Activated naive CD8-positive, alpha-beta T cell treated with anti-CD3 and anti-CD28 coated beads for 36 hours (primary cell): ENCODE results near the gene KCNK4. TPM values are rescaled to one million over a fixed set of nuclear protein-coding genes. Genes with fewer than 3 reads are reported as not detected.
A peak's percentile ranks its signal among the peaks of the same experiment; 100 is the strongest.
"Not testable (repeated sequence)": the region's sequence is repeated elsewhere in the genome, so short reads cannot be mapped to it uniquely, and the experiment has no call there.

Source experiments
- DNase-seq: peaks from one replicate; pipeline ENCODE4 v3.0.0; 2021
- H3K27ac Mint-ChIP-seq: one replicate; pipeline ENCODE4 v1.8.0; 2022; ENCODE audit warnings: mild to moderate bottlenecking, moderate library complexity, mixed read lengths
- H3K27me3 Mint-ChIP-seq: one replicate; pipeline ENCODE4 v1.8.0; 2022; ENCODE audit warnings: mild to moderate bottlenecking, mixed read lengths
- H3K36me3 Mint-ChIP-seq: one replicate; pipeline ENCODE4 v1.8.0; 2021; ENCODE audit warnings: mild to moderate bottlenecking, mixed read lengths
- H3K4me1 Mint-ChIP-seq: one replicate; pipeline ENCODE4 v1.8.0; 2021; ENCODE audit warnings: mixed read lengths
- H3K4me3 Mint-ChIP-seq: one replicate; pipeline ENCODE4 v1.8.0; 2022; ENCODE audit warnings: mild to moderate bottlenecking, moderate library complexity, mixed read lengths
- H3K9me3 Mint-ChIP-seq: one replicate; pipeline ENCODE4 v1.8.0; 2022; ENCODE audit warnings: mixed read lengths
- total RNA-seq, 2 experiments: library from RNA; stranded (reverse); gene quantifications; one replicate each; pipeline ENCODE4 v1.2.3, GENCODE V29; 2021

Gene KCNK4
- total RNA-seq, 2 experiments from 2014 or later, result not detected

DNA sequence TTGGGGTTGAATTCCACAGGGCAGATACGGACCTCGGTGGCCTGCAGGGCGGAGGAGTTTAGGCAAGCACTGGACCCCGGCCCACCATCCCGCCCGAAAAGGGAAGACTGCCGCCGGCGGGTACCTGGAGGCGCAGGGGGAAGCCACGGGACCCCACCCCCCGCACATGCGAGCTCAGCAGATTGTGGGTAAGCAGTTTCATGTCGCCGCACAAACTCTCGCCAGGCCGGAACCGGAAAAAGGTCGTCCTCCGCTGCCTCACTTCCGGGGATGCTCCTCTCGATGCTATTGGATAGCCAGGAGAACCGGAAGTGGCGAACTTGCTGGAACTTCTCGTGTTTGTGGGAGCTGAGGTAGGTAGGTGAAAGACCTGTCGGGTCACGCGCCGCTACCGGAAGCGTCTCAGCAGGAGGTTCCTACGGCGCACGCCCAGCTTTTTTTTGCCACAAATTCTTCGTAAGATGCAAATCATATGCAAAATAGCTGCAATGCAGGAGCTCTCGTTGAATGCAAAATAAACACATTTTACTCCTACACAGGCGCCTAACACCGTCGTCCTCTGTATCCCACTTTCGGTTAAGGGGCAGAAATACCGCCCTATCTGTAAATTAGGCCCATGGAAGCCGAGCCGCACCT lies 26.3 kb downstream of the KCNK4 start, which contains the start of gene TRMT112:
TRMT112 (minus strand) TSS at position 235 of the 636 bp plus-strand sequence; CDS start at position 202, 33 bp downstream.
- peak within 1 kb of the TSS; percentile 100 for H3K27ac Mint-ChIP-seq
- DNase-seq, result peak; percentile 95
- no peaks in the 10 kb centered on the region for H3K9me3 Mint-ChIP-seq
- H3K4me3 Mint-ChIP-seq, result peak within 1 kb of the TSS; percentile 94
- H3K27me3 Mint-ChIP-seq, result no peaks in the 10 kb centered on the region
- H3K4me1 Mint-ChIP-seq, result peaks cover 48% of the 10 kb centered on the region
- peaks cover 35% of the 10 kb centered on the region for H3K36me3 Mint-ChIP-seq

DNA sequence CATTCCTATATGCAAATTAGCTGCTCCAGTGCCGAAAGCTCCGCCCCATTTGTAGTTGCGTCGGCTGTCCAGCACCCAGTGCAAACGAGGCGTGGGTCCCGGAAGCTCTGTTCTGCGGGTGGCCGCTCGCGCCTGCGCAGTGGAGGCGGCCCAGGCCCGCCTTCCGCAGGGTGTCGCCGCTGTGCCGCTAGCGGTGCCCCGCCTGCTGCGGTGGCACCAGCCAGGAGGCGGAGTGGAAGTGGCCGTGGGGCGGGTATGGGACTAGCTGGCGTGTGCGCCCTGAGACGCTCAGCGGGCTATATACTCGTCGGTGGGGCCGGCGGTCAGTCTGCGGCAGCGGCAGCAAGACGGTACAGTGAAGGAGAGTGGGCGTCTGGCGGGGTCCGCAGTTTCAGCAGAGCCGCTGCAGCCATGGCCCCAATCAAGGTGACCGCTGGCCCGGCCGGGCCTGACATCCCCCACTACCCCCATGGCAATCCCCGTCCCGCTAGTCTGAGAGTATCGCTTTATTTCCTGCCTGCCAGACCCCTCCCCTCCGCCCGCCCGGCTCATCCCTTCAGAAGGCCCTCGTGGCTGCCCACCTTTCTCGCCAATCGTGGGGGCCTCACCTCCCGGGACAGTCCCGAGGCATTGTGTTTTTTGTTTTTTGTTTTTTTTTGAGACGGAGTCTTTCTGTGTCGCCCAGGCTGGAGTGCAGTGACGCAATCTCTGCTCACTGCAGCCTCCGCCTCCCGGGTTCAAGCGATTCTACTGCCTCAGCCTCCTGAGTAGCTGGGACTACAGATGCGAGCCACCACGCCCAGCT lies 27.1 kb downstream of the KCNK4 start, which contains the start of gene PRDX5:
PRDX5 (plus strand) TSS at position 161 of the 805 bp plus-strand sequence; CDS start at position 256, 95 bp downstream.
- Mint-ChIP-seq H3K27me3 (no peaks in the 10 kb centered on the region), H3K9me3 (no peaks in the 10 kb centered on the region), H3K27ac (peak within 1 kb of the TSS; percentile 100), H3K4me3 (peak within 1 kb of the TSS; percentile 94), H3K36me3 (peaks cover 31% of the 10 kb centered on the region), H3K4me1 (peaks cover 40% of the 10 kb centered on the region)
- peak; percentile 98 for DNase-seq

- H3K36me3 Mint-ChIP-seq, result peaks cover 30% of the 10 kb centered on the region
- no peaks in the 10 kb centered on the region for H3K9me3 Mint-ChIP-seq
- peaks cover 40% of the 10 kb centered on the region for H3K4me1 Mint-ChIP-seq
- no peaks in the 10 kb centered on the region for H3K27me3 Mint-ChIP-seq
- H3K27ac Mint-ChIP-seq, result peak overlapping the region; percentile 100
- H3K4me3 Mint-ChIP-seq, result peak overlapping the region; percentile 94
- DNase-seq, result no peak
These were observed 28.0 kb downstream of the KCNK4 start for GRCh38 chr11:64318766-64319761.

DNA sequence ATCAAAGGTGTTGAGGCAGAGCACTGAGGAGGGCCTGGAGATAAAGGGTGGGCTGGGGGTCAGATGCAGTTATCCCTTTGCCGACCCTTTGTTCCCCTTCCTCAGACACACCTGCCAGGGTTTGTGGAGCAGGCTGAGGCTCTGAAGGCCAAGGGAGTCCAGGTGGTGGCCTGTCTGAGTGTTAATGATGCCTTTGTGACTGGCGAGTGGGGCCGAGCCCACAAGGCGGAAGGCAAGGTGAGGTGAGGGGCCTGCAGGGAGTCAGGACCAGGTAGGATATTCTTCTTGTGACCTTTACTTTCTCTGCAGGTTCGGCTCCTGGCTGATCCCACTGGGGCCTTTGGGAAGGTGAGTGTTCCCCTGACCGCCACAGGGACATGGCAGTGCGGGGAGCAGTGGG lies 29.5 kb downstream of the KCNK4 start:
- Mint-ChIP-seq H3K4me3 (peak overlapping the region; percentile 29), H3K27me3 (no peaks in the 10 kb centered on the region), H3K27ac (no peak overlapping the region), H3K36me3 (peaks cover 27% of the 10 kb centered on the region), H3K4me1 (peaks cover 33% of the 10 kb centered on the region), H3K9me3 (no peaks in the 10 kb centered on the region)
- no peak for DNase-seq

DNA sequence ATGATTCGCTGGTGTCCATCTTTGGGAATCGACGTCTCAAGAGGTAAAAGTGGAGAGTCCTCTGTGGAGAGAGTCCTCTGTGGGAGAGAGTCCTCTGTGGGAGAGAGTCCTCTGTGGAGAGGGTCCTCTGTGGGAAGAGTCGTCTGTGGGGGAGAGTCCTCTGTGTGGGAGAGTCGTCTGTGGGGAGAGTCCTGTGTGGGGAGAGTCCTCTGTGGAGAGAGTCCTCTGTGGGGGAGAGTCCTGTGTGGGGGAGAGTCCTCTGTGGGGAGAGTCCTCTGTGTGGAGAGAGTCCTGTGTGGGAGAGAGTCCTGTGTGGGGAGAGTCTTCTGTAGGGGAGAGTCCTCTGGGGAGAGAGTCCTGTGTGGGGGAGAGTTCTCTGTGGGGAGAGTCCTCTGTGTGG lies 29.9 kb downstream of the KCNK4 start:
- Mint-ChIP-seq H3K27ac (peak overlapping the region; percentile 27), H3K9me3 (no peaks in the 10 kb centered on the region), H3K27me3 (no peaks in the 10 kb centered on the region), H3K4me1 (peaks cover 33% of the 10 kb centered on the region), H3K4me3 (no peak overlapping the region), H3K36me3 (peaks cover 27% of the 10 kb centered on the region)
- DNase-seq, result no peak

DNA sequence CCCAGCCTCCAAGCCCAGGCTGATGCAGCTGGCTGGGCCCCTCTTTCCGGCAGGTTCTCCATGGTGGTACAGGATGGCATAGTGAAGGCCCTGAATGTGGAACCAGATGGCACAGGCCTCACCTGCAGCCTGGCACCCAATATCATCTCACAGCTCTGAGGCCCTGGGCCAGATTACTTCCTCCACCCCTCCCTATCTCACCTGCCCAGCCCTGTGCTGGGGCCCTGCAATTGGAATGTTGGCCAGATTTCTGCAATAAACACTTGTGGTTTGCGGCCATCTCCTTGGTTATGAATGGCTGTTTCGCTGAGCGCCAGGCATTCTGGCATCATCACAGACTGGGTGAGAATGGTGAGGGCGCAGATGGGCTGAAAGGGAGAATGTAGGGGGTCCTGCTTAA lies 30.4 kb downstream of the KCNK4 start:
- Mint-ChIP-seq H3K27me3 (no peaks in the 10 kb centered on the region), H3K9me3 (no peaks in the 10 kb centered on the region), H3K4me3 (no peak overlapping the region), H3K27ac (no peak overlapping the region), H3K4me1 (peaks cover 29% of the 10 kb centered on the region), H3K36me3 (peaks cover 23% of the 10 kb centered on the region)
- DNase-seq, result no peak

DNA sequence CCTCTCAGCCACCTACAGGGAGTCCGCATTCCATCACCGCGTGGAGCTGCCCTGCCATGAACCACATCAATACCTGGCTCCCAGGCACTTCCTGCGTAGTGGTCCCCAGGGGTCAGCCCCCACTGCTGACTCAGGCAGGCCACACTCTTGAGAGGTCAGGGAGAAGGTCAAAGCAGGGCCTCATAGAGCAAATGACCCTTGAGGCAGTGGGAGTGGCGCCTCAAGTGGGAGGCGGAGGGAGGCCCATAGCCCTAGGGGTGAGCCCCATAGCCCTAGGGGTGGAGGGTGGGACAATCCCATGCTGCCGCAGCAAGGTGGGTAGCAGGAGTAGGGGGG lies 31.8 kb downstream of the KCNK4 start:
- DNase-seq, result no peak
- Mint-ChIP-seq H3K27me3 (no peaks in the 10 kb centered on the region), H3K4me1 (peaks cover 23% of the 10 kb centered on the region), H3K4me3 (no peak overlapping the region), H3K9me3 (no peaks in the 10 kb centered on the region), H3K27ac (no peak overlapping the region), H3K36me3 (peaks cover 12% of the 10 kb centered on the region)

GRCh38 chr11:64323373-64323772 lies 32.3 kb downstream of the KCNK4 start:
- H3K27me3 Mint-ChIP-seq, result no peaks in the 10 kb centered on the region
- peaks cover 23% of the 10 kb centered on the region for H3K4me1 Mint-ChIP-seq
- no peak for DNase-seq
- H3K9me3 Mint-ChIP-seq, result no peaks in the 10 kb centered on the region
- peaks cover 12% of the 10 kb centered on the region for H3K36me3 Mint-ChIP-seq
- H3K27ac Mint-ChIP-seq, result no peak overlapping the region
- H3K4me3 Mint-ChIP-seq, result no peak overlapping the region

DNA sequence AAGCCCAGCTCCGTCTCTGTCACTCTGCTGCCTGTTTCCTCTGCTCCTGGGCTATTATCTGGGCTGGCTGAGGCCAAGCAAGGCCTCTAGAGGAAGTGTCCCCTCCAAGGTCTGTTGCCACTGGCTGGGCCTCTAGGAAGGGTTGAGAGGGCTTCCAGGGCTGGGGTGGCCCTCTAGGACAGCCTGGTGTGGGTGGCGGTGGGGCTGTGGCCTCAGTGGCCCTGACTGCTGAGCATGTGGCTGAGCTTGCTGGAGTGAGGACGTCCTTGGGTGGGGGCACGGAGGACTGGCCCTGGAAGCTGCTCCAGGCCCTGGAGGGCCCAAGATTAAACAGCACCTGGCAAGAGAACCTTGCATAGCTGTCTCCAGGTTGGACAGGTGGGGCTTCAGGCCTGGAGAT lies 32.9 kb downstream of the KCNK4 start:
- not testable (repeated sequence) for H3K27ac Mint-ChIP-seq, H3K27me3 Mint-ChIP-seq, DNase-seq, H3K9me3 Mint-ChIP-seq, H3K4me3 Mint-ChIP-seq
- H3K36me3 Mint-ChIP-seq, result peaks cover 11% of the 10 kb centered on the region
- peaks cover 20% of the 10 kb centered on the region for H3K4me1 Mint-ChIP-seq

- Mint-ChIP-seq H3K4me3 (no peak overlapping the region), H3K9me3 (no peaks in the 10 kb centered on the region), H3K27ac (no peak overlapping the region), H3K27me3 (no peaks in the 10 kb centered on the region), H3K4me1 (peaks cover 12% of the 10 kb centered on the region), H3K36me3 (peaks cover 8% of the 10 kb centered on the region)
- no peak for DNase-seq
These were observed 33.8 kb downstream of the KCNK4 start for GRCh38 chr11:64324692-64325469.

GRCh38 chr11:64327375-64327774 lies 36.3 kb downstream of the KCNK4 start:
- Mint-ChIP-seq H3K4me1 (peaks cover 6% of the 10 kb centered on the region), H3K9me3 (no peaks in the 10 kb centered on the region), H3K36me3 (no peaks in the 10 kb centered on the region), H3K4me3 (no peak overlapping the region), H3K27ac (no peak overlapping the region), H3K27me3 (no peaks in the 10 kb centered on the region)
- no peak for DNase-seq

DNA sequence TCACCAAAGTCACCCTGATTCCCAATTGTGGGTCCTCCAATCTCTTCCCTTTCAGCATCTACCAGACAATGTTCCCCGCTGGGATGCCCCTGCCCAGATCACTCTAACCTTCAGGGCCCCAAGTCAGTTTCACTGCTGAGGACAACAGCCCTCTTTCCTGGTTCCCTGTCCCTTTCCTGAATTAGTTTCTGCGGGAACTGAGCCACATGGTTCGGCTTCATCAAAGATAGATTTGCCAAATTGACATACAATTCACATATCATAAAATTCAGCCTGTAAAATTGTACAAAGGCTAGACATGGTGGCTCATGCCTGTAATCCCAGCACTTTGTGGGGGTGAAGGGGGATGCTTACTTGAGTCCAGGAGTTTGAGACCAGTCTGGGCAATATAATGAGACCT lies 36.9 kb downstream of the KCNK4 start:
- peaks cover 6% of the 10 kb centered on the region for H3K4me1 Mint-ChIP-seq
- H3K9me3 Mint-ChIP-seq, result no peaks in the 10 kb centered on the region
- H3K27me3 Mint-ChIP-seq, result no peaks in the 10 kb centered on the region

GRCh38 chr11:64330888-64331287 lies 39.8 kb downstream of the KCNK4 start:
- H3K36me3 Mint-ChIP-seq, result peaks cover 2% of the 10 kb centered on the region
- no peak for DNase-seq
- H3K27ac Mint-ChIP-seq, result no peak overlapping the region
- no peaks in the 10 kb centered on the region for H3K27me3 Mint-ChIP-seq
- H3K4me3 Mint-ChIP-seq, result no peak overlapping the region
- H3K4me1 Mint-ChIP-seq, result peaks cover 12% of the 10 kb centered on the region
- no peaks in the 10 kb centered on the region for H3K9me3 Mint-ChIP-seq

More for the DNA sequence above, 36.9 kb downstream of the KCNK4 start:
- no peak overlapping the region for H3K27ac Mint-ChIP-seq
- no peak overlapping the region for H3K4me3 Mint-ChIP-seq
- no peaks in the 10 kb centered on the region for H3K36me3 Mint-ChIP-seq
- no peak for DNase-seq
